ENCODE results near the gene MIER1.

Gene MIER1

DNA sequence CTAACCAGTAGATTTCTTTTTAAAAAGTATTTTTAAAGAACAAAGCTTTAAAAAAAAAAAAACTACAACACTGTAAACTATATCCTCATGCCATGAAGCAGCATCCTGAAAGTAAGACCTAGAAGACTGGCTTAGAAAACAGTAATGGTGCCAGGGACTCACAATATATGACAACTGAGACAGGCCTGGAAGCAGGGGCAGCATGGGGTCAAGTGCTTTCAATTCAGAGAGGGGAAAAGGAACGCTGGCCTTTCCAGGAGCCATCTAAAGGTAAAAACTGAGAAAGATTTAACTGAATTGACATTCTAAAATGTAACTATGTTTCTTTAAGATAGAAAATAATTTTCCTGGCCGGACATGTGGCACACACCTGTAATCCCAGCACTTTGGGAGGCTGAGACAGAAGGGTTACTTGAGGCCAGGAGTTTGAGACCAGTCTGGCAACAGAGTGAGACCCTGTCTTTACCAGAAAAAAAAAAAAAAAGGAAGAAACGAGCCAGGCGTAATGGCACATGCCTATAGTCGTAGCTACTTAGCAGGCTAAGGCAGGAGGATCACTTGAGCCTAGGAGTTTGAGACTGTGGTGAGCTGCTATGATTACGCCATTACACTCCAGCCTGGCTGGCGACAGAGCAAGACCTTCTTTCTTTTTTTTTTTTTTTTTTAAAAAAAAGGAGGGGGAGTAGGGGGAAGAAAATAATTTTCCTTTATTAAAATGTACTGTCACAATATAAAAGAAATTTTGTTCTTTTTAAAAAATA is 75.0 kb downstream of the MIER1 start:
- DNase-seq = no peak

DNA sequence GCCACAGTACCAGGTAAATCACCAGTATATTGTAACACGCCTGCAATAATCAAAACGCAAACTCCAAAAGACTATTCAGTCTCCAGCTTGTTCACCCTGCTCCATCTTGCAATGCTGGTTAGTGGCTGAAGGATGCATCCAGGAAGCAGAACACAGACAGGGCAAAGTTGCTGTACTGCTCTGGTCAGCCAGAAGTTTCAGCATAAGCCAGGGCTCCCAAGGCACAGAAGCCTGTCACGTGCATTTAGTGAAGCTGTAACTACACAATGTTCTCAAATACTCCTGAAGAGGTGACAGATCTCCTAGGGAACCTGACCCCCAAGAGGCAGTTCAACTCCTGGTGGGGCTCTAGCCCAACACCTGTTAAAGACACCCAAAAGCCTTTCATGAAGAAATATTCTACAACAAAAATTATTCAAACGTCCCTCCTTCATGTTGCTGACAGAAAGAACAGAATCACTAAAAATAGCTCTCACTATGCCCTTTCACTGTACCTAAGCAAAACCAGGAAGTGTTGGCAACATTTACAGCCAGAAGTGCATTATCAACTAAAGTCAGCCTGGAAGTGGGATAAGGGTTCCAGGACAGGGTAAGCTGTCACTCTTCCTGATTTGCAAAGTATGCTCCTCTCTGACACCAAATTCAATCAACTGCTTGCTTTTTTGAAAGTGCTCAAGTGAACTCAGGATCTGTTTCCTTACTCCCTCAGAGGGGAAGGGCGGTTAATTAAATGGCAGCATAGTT is 77.1 kb downstream of the MIER1 start:
- no peak for DNase-seq

DNA sequence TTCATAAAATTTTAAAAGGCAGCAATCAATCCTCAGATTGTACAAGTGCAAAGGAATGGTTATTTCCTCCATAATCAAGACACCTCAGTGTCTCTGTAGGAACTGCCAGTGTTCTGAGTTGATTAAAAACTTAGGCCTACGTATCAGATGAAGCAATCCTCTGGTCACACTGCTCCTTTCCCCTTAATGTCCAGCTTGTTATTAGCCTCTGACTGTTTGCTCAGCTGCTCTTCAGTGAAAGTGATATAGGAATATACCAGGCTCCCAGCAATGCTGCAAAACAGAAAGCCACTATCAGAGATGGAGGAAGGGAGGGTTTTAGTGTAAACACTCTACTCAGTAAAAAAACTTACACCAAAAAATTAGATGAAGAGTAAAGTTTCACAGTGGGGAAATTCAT is 79.4 kb downstream of the MIER1 start:
- DNase-seq = no peak

DNA sequence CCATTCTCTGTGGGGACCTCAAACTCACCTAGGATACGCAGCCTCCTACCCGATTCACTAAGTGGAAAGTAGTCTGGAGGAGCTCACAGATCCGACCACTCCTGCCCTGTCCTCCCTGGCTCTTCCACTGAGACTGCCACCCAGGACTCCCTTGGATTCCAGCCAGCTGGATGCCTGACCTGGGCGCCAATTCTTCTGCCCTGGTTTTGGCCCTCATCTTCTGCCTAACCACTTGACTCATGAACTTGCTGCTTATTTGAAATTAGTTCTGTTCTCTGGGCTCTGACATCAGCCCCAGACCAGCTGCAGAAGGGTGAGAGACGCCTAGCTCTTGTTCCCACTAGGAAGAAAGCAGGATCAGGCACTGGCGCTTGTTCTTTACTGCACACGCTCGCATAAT is 80.3 kb downstream of the MIER1 start:
- DNase-seq = no peak

DNA sequence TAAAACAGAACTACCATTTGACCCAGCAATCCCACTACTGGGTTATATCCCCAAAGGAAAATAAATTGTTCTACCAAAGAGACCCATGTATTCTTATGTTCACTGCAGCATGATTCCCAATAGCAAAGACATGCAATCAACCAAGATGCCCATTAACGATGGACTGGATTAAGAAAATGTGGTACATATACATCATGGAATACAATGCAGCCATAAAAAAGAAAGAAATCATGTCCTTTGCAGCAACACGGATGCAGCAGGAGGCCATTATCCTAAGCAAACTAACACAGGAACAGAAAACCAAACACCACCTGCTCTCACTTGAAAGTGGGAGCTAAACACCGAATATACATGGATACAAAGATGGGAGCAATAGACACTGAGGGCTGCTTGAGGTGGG is 85.0 kb downstream of the MIER1 start:
- DNase-seq = no peak

DNA sequence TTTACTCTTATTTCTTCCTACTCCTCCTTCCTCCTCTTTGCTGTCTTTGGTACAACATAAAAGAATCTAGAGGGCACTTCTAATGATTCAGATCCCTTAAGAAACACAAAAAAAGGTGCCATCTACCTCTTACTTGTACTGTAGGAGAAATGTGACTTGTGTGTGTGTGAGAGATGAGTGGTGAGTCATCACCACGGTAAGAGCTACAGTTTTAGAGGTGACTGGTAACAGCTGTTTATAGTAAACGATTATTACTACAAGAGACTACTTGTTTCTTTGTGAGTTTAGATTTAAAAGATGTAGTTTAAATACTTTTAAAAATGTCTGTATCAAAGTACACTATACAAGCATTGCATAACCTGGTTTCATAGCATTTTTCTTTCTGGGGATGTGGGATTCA is 88.8 kb downstream of the MIER1 start:
- no peak for DNase-seq

DNA sequence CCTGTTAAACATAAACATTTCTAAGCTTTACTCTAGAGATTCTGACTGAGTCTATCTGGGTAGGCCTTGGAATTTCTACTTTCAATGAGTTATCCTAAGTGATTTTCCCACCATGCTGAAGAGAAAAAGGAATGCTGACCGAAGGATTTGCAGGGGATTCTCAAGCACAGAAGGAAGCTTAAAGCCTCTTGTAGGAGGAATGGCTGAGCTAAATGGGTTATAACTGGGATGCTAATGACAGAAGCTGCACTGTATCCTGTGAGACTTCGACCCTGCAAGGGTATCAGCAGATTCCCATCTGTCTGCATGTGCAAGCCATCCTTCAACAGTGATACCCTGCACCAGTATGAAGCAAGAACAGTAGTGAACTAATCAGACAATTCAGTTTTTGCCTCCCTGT is 93.8 kb downstream of the MIER1 start:
- no peak for DNase-seq

DNA sequence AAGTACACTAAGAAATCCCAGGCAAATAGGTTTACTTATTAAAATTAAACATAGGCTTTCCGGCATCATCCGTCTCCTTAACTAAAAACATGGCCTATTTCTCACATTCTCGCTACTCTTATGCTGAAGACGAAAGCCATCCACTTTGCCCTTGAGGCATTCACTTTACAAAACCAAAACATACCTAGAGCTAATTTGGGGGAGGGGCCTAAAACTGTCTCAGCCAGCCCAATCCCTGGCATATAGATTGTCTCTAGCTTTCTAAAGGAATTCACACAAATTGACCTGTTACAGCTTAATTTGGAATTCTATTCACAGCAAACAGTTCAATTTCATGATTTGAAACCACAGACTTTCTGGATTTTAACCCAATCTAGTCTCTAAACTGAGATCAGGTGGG is 94.3 kb downstream of the MIER1 start:
- DNase-seq = no peak

DNA sequence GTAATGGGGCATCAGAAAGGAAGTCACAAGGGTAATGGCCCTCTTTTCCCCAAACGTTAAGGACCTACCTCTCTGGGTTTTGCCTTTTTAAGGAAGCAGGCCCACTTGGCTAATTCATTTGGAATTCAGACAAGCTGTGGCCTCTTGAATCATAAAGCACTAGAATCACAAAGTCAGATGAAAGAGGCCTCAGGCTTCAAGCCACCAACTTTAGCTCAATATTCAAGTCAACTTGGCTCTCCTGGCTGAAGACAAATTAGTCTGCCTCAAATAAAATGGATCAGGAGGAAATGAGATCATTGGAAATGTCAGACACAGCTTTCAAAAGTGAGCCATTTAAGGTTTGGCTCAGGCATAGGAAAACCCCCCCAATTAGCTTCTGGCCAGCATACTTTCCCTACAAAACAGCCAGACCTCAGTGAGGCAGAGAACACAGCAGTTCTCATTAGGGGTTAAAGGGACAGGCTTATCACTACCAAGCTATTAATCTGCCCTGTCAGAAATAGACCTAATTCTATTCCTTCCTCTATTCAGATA is 94.9 kb downstream of the MIER1 start:
- DNase-seq = peak; percentile 23

DNA sequence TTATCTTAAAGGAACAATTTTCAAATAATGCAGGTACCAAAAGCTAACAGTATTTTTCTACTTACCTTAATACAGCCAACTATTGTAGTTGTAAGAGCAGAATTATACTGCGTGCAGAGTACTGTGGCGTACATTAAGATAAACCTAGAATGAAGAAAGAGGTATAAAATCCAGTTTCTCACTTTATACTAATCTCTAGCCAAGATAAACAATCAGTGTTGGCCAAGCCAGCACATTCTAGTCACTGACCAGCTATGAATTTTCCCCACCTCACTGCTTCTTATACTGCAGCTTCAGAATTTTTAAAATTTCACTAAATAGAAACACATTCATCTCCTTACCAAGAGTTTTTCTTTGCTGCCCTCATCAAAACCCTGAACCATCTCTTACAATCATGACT is 95.5 kb downstream of the MIER1 start:
- DNase-seq = no peak

DNA sequence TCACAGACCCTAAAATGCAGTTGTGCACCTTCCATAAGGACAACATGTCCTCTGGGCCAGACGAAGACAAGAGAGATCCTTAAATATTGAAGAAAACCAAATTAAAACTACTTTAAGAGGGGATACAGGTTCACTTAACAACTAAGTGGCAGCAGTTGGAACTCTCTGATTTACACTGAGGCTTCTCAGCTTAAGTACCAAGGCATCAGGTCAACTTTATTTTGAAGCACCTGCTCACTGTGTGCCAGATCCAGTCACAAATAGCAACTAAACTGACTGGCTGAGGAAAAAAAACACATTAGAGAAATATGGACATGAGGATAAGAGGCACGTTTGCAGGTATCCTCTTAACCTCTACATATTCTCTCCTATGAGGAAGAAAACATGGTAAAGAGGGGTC is 96.0 kb downstream of the MIER1 start:
- DNase-seq = no peak

DNA sequence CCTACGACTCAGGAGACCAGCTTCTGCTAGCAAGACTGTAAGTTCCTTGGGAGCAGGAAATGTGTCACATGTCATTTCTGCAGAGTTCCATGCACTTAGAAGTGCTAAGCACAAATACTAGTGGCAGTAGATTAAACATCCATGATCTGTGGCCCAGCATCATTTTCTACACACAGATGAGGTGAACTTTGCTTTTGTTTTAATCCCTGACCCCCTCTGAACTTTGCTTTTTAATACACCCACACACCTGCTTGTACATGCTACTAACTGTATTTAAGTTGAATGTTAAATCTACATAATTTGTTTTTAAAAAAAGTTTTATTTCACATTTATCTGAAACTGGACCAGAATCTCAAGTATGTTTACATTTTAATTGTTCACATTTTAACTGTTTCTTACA is 104.7 kb downstream of the MIER1 start:
- DNase-seq = no peak

DNA sequence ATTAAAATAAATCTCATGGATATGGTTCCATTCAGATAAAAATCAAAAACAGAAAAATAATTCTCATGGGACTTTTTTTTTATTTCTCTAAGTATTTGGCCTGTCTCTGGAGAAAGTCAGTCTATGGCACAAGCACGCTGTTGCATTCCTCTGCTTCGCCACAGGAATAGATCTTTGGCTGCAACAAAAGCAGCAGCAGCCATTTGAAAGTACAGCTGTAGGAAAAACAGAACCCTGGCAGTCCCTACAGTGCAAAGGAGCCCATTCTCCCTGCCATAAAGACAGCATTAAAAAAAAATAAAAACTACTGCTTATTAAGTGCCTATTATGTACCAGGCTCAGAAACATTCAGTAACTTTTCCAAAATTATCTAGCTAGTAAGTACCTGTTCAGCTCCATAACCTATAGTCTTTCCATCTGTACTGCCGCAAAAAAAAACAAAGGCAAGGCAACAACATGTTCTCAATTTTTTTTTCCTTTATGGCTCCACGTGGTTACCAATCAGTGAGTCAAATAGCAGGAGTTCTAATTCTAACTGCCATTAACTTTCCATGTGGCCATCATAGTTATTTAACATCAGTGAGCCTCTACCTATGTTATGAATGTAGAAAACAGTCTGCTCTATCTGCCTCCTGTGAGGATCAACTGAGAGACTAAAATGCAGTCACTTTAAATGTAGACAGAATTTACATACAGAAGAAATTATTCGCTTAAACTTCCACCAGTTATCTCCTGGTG is 106.5 kb downstream of the MIER1 start:
- no peak for DNase-seq

DNA sequence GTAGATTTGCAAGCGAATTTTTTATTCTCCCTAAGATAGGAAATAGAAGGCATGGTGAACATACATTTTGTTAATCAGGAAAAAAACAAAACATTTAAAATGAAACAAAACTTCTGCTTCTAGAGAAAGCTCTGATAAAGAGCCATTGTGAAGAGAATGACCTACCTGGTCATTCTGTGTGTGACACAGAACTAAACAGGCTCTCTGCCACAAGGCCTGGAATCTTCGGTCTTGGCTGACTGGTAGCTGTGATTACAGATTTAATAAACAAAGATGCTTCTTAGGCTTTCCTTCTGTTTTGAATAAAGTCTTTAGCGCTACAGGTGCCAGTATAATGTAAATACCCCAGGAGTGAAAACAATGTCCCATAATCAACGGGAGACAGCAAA is 107.1 kb downstream of the MIER1 start:
- DNase-seq = no peak

Measured in eye (tissue), 1 donor.